Measurements from ENCODE around the gene SYTL1.

Gene SYTL1

DNA sequence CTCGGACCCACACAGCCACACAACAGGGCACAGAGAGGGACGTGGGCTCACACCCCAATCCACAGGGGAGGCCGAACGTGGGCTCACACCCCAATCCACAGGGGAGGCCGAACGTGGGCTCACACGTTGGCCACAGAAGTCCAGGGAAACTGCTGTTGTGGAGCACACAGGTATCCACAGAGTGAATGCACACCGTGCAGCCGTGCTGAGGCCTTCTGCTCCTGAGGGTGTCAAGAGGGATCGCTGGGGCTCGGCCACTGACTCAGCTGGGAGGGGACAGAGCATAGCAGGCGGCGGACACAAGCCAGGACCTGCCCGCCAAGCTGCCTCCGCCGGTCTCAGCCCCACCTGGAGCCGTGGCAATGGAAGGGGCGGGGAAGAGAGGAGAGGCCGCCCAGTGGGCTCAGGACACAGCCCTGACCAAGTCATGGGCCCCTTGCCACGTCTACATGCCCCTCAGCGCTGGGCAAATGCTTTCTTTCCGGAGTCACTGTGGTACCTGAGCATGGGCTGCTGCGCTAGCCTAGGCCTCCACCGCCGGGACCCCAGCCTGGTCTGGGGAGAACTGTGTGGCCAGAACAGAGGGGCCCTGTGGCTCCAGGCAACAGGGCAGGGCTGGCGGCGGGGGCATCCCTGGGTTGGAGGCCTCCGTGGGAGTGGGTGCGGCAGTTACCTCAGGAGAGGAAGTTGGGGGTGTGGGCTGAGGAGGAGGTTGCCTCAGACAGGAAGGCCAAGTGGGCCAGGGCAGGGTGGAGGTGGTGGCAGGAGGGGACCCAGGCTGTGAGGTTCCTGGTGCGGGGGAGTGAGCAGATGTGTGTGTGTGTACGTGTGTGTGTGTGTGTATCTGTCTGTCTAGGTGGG is 1.2 kb downstream of the SYTL1 start:
- no peak for DNase-seq (ENCODE audit: low read depth, low spot score)
- Histone ChIP-seq H3K36me3 (ENCODE audit: insufficient read depth, insufficient read length, low read length) (peaks cover 35% of the 10 kb centered on the region), H3K9ac (ENCODE audit: insufficient read length, low read depth) (peak overlapping the region; percentile 68), H3K27me3 (ENCODE audit: insufficient read depth, insufficient read length) (no peaks in the 10 kb centered on the region), H3K4me1 (ENCODE audit: insufficient read depth, insufficient read length) (peaks cover 41% of the 10 kb centered on the region), H3K9me3 (ENCODE audit: insufficient read depth, low read length) (no peaks in the 10 kb centered on the region), H3K4me3 (ENCODE audit: insufficient read length, low read depth) (peak overlapping the region; percentile 29)
- TF ChIP-seq YY1 (IDR thresholded peaks at IDR 0.05; ENCODE audit: insufficient read depth, insufficient read length) (no peak), SUZ12 (IDR thresholded peaks at IDR 0.05; ENCODE audit: extremely low read depth, insufficient read depth, insufficient read length) (no peak), ZNF274 (IDR thresholded peaks at IDR 0.05; ENCODE audit: low read depth, low read length) (no peak)

DNA sequence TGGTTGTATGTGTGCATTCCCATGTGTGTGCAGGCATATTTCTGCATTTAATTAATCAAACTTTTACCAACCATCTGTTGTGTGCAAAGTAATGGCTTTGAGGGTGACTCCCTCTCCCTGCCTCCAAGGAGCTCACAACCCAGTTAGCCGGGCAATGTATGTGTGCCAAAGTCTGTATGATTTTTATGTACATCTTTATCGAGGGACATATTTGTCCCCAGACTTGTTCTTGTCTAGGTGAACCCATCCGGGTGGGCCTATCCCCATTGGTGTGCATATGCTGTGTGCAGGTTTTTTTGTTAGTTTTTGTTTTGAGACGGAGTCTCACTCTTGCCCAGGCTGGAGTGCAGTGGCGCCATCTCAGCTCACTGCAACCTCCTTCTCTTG is 1.8 kb downstream of the SYTL1 start:
- Histone ChIP-seq H3K36me3 (ENCODE audit: insufficient read depth, insufficient read length, low read length) (peaks cover 36% of the 10 kb centered on the region), H3K27me3 (ENCODE audit: insufficient read depth, insufficient read length) (no peaks in the 10 kb centered on the region), H3K4me3 (ENCODE audit: insufficient read length, low read depth) (no peak overlapping the region), H3K9ac (ENCODE audit: insufficient read length, low read depth) (peak overlapping the region; percentile 68), H3K9me3 (ENCODE audit: insufficient read depth, low read length) (no peaks in the 10 kb centered on the region), H3K4me1 (ENCODE audit: insufficient read depth, insufficient read length) (peaks cover 38% of the 10 kb centered on the region)
- DNase-seq (ENCODE audit: low read depth, low spot score), result no peak
- TF ChIP-seq ZNF274 (IDR thresholded peaks at IDR 0.05; ENCODE audit: low read depth, low read length) (no peak), YY1 (IDR thresholded peaks at IDR 0.05; ENCODE audit: insufficient read depth, insufficient read length) (no peak), SUZ12 (IDR thresholded peaks at IDR 0.05; ENCODE audit: extremely low read depth, insufficient read depth, insufficient read length) (no peak)

DNA sequence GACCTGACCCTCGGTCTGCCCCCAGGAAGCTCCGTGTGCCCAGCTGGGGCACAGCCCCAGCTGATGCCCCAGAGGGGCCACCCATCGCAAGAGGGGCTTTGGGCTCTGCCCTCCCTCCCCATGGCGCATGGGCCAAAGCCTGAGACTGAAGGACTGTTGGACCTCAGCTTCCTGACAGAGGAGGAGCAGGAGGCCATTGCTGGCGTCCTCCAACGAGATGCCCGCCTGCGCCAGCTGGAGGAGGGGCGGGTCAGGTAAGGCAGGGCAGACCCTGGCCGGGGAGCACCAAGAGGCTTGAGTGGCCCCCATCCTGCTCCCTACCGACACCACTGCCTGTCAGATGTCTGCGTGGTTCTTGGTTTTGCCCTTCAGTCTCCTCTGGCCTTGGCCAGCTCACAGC is 3.5 kb downstream of the SYTL1 start:
- peaks cover 36% of the 10 kb centered on the region for H3K36me3 ChIP-seq (ENCODE audit: insufficient read depth, insufficient read length, low read length)
- no peak overlapping the region for H3K9ac ChIP-seq (ENCODE audit: insufficient read length, low read depth)
- H3K4me3 ChIP-seq (ENCODE audit: insufficient read length, low read depth), result no peak overlapping the region
- no peaks in the 10 kb centered on the region for H3K9me3 ChIP-seq (ENCODE audit: insufficient read depth, low read length)
- H3K4me1 ChIP-seq (ENCODE audit: insufficient read depth, insufficient read length), result peaks cover 36% of the 10 kb centered on the region
- no peaks in the 10 kb centered on the region for H3K27me3 ChIP-seq (ENCODE audit: insufficient read depth, insufficient read length)
- DNase-seq (ENCODE audit: low read depth, low spot score), result no peak
- TF ChIP-seq YY1 (IDR thresholded peaks at IDR 0.05; ENCODE audit: insufficient read depth, insufficient read length) (no peak), SUZ12 (IDR thresholded peaks at IDR 0.05; ENCODE audit: extremely low read depth, insufficient read depth, insufficient read length) (no peak), ZNF274 (IDR thresholded peaks at IDR 0.05; ENCODE audit: low read depth, low read length) (no peak)

DNA sequence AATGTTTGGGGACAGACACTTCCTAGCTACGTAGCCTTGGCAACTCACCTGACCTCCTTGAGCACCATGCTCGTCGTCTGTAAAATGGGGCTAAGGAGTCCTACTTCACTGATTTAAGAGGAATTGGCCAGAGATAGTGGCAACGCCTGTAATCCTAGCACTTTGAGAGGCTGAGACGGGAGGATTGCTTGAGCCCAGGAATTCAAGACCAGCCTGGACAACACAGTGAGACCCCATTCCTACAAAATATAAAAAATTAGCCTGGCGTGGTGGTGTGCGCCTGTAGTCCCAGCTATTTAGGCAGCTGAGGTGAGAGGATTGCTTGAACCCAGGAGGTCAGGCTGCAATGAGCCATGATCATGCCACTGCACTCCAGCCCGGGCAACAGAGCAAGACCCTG is 4.5 kb downstream of the SYTL1 start:
- Histone ChIP-seq H3K9me3 (ENCODE audit: insufficient read depth, low read length) (no peaks in the 10 kb centered on the region), H3K4me1 (ENCODE audit: insufficient read depth, insufficient read length) (peaks cover 34% of the 10 kb centered on the region), H3K4me3 (ENCODE audit: insufficient read length, low read depth) (no peak overlapping the region), H3K36me3 (ENCODE audit: insufficient read depth, insufficient read length, low read length) (peaks cover 36% of the 10 kb centered on the region), H3K9ac (ENCODE audit: insufficient read length, low read depth) (no peak overlapping the region), H3K27me3 (ENCODE audit: insufficient read depth, insufficient read length) (no peaks in the 10 kb centered on the region)
- TF ChIP-seq ZNF274 (IDR thresholded peaks at IDR 0.05; ENCODE audit: low read depth, low read length) (no peak), YY1 (IDR thresholded peaks at IDR 0.05; ENCODE audit: insufficient read depth, insufficient read length) (no peak), SUZ12 (IDR thresholded peaks at IDR 0.05; ENCODE audit: extremely low read depth, insufficient read depth, insufficient read length) (no peak)
- no peak for DNase-seq (ENCODE audit: low read depth, low spot score)

DNA sequence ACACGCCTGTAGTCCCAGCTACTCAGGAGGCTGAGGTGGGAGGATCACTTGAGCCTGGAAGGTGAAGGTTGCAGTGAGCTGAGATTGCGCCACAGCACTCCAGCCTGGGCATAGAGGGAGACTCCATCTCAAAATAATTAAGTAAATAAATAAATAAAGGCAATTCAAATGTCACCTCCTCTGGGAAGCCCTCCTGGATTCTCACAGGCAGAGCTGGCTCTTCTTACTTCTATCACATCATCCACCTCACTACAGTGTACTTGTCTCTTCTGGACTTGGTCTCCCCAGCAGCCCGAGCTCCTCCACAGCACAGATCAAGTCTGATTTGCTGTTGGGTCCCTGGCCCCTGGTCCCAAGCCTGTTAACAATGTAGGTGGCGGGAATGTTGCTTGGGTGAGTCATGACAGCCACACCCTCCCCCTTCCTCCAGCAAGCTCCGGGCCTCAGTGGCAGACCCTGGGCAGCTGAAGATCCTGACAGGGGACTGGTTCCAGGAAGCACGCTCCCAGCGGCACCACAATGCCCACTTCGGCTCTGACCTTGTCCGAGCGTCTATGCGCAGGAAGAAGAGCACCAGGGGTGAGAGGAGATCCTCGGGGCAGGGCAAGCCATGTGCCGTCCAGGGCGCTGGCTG is 5.3 kb downstream of the SYTL1 start:
- Histone ChIP-seq H3K9me3 (ENCODE audit: insufficient read depth, low read length) (no peaks in the 10 kb centered on the region), H3K4me3 (ENCODE audit: insufficient read length, low read depth) (no peak overlapping the region), H3K36me3 (ENCODE audit: insufficient read depth, insufficient read length, low read length) (peaks cover 36% of the 10 kb centered on the region), H3K27me3 (ENCODE audit: insufficient read depth, insufficient read length) (no peaks in the 10 kb centered on the region), H3K4me1 (ENCODE audit: insufficient read depth, insufficient read length) (peaks cover 32% of the 10 kb centered on the region), H3K9ac (ENCODE audit: insufficient read length, low read depth) (peak overlapping the region; percentile 46)
- DNase-seq (ENCODE audit: low read depth, low spot score), result no peak
- TF ChIP-seq SUZ12 (IDR thresholded peaks at IDR 0.05; ENCODE audit: extremely low read depth, insufficient read depth, insufficient read length) (no peak), ZNF274 (IDR thresholded peaks at IDR 0.05; ENCODE audit: low read depth, low read length) (no peak)

DNA sequence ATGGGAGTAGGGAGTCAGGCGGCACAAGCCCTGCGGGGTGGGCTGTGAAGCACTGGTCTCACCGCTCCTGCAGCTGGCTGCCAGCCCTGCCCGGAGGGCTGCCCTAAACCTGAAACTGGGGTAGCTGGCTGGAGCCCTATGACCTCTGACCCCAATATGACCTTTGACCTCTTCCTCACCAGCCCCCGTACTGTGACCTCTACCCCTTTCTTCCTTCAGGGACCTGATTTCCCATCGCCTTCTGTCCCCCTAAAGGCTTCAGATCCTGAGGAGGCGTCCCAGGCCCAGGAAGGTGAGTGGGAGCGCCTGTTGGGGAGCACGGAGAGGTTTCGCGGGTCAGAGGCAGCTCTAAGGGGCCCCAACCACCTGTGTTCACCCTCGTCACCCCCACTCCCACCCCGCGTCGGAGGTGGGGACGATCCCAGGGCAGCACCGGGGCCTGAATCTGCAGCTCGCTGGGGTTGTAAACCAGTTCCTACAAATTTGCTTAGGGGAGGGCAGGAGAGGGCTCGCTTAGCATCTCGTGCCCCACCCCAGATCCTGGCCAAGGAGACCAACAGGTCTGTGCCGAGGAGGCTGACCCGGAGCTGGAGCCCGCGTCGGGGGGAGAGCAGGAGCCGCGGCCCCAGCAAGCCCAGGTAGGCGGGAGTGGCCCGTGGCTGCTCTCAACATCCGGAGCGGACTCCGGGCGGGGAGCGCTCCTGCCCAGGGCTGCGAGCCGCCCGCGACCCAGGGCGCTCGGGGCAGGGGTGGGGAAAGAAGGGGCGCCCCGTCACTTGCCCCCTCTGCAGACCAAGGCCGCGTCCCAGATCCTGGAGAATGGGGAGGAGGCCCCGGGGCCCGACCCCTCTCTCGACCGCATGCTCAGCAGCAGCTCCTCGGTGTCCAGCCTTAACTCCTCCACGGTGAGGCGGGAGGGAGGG is 7.3 kb downstream of the SYTL1 start:
- Histone ChIP-seq H3K4me3 (ENCODE audit: insufficient read length, low read depth) (peak overlapping the region; percentile 82), H3K9me3 (ENCODE audit: insufficient read depth, low read length) (no peaks in the 10 kb centered on the region), H3K9ac (ENCODE audit: insufficient read length, low read depth) (peak overlapping the region; percentile 87), H3K36me3 (ENCODE audit: insufficient read depth, insufficient read length, low read length) (peaks cover 43% of the 10 kb centered on the region), H3K27me3 (ENCODE audit: insufficient read depth, insufficient read length) (no peaks in the 10 kb centered on the region), H3K4me1 (ENCODE audit: insufficient read depth, insufficient read length) (peaks cover 22% of the 10 kb centered on the region)
- DNase-seq (ENCODE audit: low read depth, low spot score), result no peak
- TF ChIP-seq SUZ12 (IDR thresholded peaks at IDR 0.05; ENCODE audit: extremely low read depth, insufficient read depth, insufficient read length) (no peak), ZNF274 (IDR thresholded peaks at IDR 0.05; ENCODE audit: low read depth, low read length) (no peak), YY1 (IDR thresholded peaks at IDR 0.05; ENCODE audit: insufficient read depth, insufficient read length) (no peak)

Measured in NT2/D1 (cell line).